GM12875 (cell line): ENCODE measurements around the gene EPS8L2.

Source experiments
- H3K4me3 ChIP-seq: one replicate; pipeline ENCODE4 v1.5.1; 2011; ENCODE audit warnings: low read depth, low read length, control low read depth
- CTCF ChIP-seq: IDR thresholded peaks from 2 replicates; pipeline ENCODE4 v1.5.1; 2011; ENCODE audit warnings: low read depth, mild to moderate bottlenecking, control low read depth, inconsistent platforms, low read length, moderate library complexity, borderline replicate concordance; ENCODE audit not compliant: insufficient read depth

EPS8L2 gene

GRCh38 chr11:749731-750130 is 43.7 kb downstream of the EPS8L2 start:
- H3K4me3 ChIP-seq = no peak overlapping the region
- no peak for TF ChIP-seq CTCF

- no peak for TF ChIP-seq CTCF
- H3K4me3 ChIP-seq = no peak overlapping the region
Observed at GRCh38 chr11:760236-760635, 54.2 kb downstream of the EPS8L2 start.

GRCh38 chr11:761526-762108 is 55.6 kb downstream of the EPS8L2 start:
- TF ChIP-seq CTCF = no peak
- no peak overlapping the region for H3K4me3 ChIP-seq

GRCh38 chr11:762421-763072 is 56.5 kb downstream of the EPS8L2 start:
- H3K4me3 ChIP-seq = no peak overlapping the region

GRCh38 chr11:763073-763463 is 57.0 kb downstream of the EPS8L2 start:
- H3K4me3 ChIP-seq = no peak overlapping the region
- no peak for TF ChIP-seq CTCF

More at GRCh38 chr11:762421-763072, 56.5 kb downstream of the EPS8L2 start:
- 0 out of 2 replicates have a peak, but pooled peaks have one; percentile 22 for TF ChIP-seq CTCF

GRCh38 chr11:763549-764321 is 57.7 kb downstream of the EPS8L2 start:
- no peak for TF ChIP-seq CTCF
- no peak overlapping the region for H3K4me3 ChIP-seq
